PC-3 (cell line): ENCODE results near the gene CD4. TPM values are rescaled to one million over a fixed set of nuclear protein-coding genes. Genes with fewer than 3 reads are reported as not detected.

Experiments
- total RNA-seq: library from RNA; depleted of rRNA; stranded (reverse); fragments of >200 nt; gene quantifications from 2 replicates; pipeline ENCODE4 v1.2.3, GENCODE V29; 2014; rRNA removed

Gene CD4
- total RNA-seq, 1 experiment from 2014 or later, result not detected

Other genes with a start within 250 kb of the CD4 start
- 0.11 and 1.0 TPM in 2 replicates for gene IFFO1, start 233.5 kb upstream of the CD4 start, total RNA-seq
- gene NOP2, start 221.2 kb upstream of the CD4 start, total RNA-seq, result 63.3 and 83.8 TPM in 2 replicates
- 216 and 231 TPM in 2 replicates for gene CHD4, start 182.1 kb upstream of the CD4 start, total RNA-seq
- 2.3 and 4.3 TPM in 2 replicates for gene LPAR5, start 153.6 kb upstream of the CD4 start, total RNA-seq
- gene ACRBP, start 142.1 kb upstream of the CD4 start, total RNA-seq, result 0.77 TPM in 1 of 2 replicates, not detected in the other
- gene ING4, start 126.4 kb upstream of the CD4 start, total RNA-seq, result 17.0 and 23.8 TPM in 2 replicates
- gene ZNF384, start 100.2 kb upstream of the CD4 start, total RNA-seq, result 19.6 and 22.3 TPM in 2 replicates
- not detected in 2 replicates for gene PIANP, start 88.7 kb upstream of the CD4 start, total RNA-seq
- 82.3 and 86.9 TPM in 2 replicates for gene COPS7A, start 65.5 kb upstream of the CD4 start, total RNA-seq
- 222 and 248 TPM in 2 replicates for gene MLF2, start 36.4 kb upstream of the CD4 start, total RNA-seq
- gene PTMS, start 23.2 kb upstream of the CD4 start, total RNA-seq, result 46.4 and 84.7 TPM in 2 replicates
- gene LAG3, start 17.0 kb upstream of the CD4 start, total RNA-seq, result 0.40 and 0.58 TPM in 2 replicates
- not detected in 2 replicates for gene GPR162, start 32.3 kb downstream of the CD4 start, total RNA-seq
- gene P3H3, start 38.9 kb downstream of the CD4 start, total RNA-seq, result 9.3 and 24.4 TPM in 2 replicates
- gene GNB3, start 51.4 kb downstream of the CD4 start, total RNA-seq, result 1.8 TPM in 1 of 2 replicates, not detected in the other
- gene CDCA3, start 61.8 kb downstream of the CD4 start, total RNA-seq, result 52.1 and 92.0 TPM in 2 replicates
- 107 and 113 TPM in 2 replicates for gene USP5, start 62.6 kb downstream of the CD4 start, total RNA-seq
- gene TPI1, start 78.0 kb downstream of the CD4 start, total RNA-seq, result 1,259 and 1,708 TPM in 2 replicates
- 8.4 and 9.2 TPM in 2 replicates for gene SPSB2, start 83.8 kb downstream of the CD4 start, total RNA-seq
- 5.1 and 13.6 TPM in 2 replicates for gene LRRC23, start 115.3 kb downstream of the CD4 start, total RNA-seq
- 30.2 and 35.2 TPM in 2 replicates for gene ENO2, start 125.1 kb downstream of the CD4 start, total RNA-seq
- gene ATN1, start 138.4 kb downstream of the CD4 start, total RNA-seq, result 11.6 and 41.5 TPM in 2 replicates
- gene RNU7-1, start 154.3 kb downstream of the CD4 start, total RNA-seq, result not detected in 2 replicates
- 125 and 130 TPM in 2 replicates for gene C12orf57, start 154.5 kb downstream of the CD4 start, total RNA-seq
- gene PTPN6, start 161.8 kb downstream of the CD4 start, total RNA-seq, result 22.5 and 28.4 TPM in 2 replicates
- 353 and 376 TPM in 2 replicates for gene PHB2, start 181.1 kb downstream of the CD4 start, total RNA-seq
- 40.7 and 44.3 TPM in 2 replicates for gene EMG1, start 181.4 kb downstream of the CD4 start, total RNA-seq
- gene LPCAT3, start 228.9 kb downstream of the CD4 start, total RNA-seq, result 16.3 and 21.5 TPM in 2 replicates